Activated T-cell treated with anti-CD3 and anti-CD28 coated beads, Interleukin-2, amount 50 U/mL, for 24 hours (primary cell): ENCODE results near the gene RABEP1.
A peak's percentile ranks its signal among the peaks of the same experiment; 100 is the strongest.

ENCODE experiments used
- DNase-seq: peaks from one replicate; pipeline ENCODE4 v3.0.0-alpha.2; 2020
- H3K27ac Mint-ChIP-seq: 2 replicates; pipeline ENCODE4 v1.8.0; 2020; ENCODE audit warnings: mild to moderate bottlenecking, mixed read lengths
- H3K27me3 Mint-ChIP-seq: 2 replicates; pipeline ENCODE4 v1.8.0; 2020; ENCODE audit warnings: mixed read lengths
- H3K36me3 Mint-ChIP-seq: 2 replicates; pipeline ENCODE4 v1.8.0; 2020; ENCODE audit warnings: low read depth, mixed read lengths
- H3K4me1 Mint-ChIP-seq: 2 replicates; pipeline ENCODE4 v1.8.0; 2020; ENCODE audit warnings: low read depth, mixed read lengths
- H3K4me3 Mint-ChIP-seq: 2 replicates; pipeline ENCODE4 v1.8.0; 2020; ENCODE audit warnings: mild to moderate bottlenecking, moderate library complexity, mixed read lengths
- H3K9me3 Mint-ChIP-seq: 2 replicates; pipeline ENCODE4 v1.8.0; 2020; ENCODE audit warnings: mixed read lengths

Gene RABEP1

DNA sequence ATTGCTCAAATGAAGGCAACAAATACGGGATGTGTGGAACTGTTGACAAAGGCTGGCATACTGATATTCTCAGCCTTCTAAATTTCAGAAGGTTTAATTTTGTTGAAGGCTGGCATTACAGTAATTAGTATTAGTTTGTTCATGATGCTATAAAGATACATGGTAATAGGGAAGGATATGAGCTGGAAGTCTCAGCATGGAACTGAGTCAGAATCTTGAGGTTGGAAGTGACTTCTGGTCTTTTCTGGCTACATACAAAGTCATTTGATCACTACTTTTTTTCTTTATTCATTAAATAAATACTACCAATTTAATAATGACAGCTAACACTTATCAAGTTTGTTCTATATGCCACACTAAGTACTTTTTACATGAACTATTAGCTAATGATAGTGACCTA lies 22.6 kb downstream of the RABEP1 start:
- H3K36me3 Mint-ChIP-seq, result peaks cover 48% of the 10 kb centered on the region
- no peaks in the 10 kb centered on the region for H3K9me3 Mint-ChIP-seq
- no peaks in the 10 kb centered on the region for H3K27me3 Mint-ChIP-seq
- peaks cover 60% of the 10 kb centered on the region for H3K4me1 Mint-ChIP-seq
- no peak for DNase-seq
- no peak overlapping the region for H3K4me3 Mint-ChIP-seq
- H3K27ac Mint-ChIP-seq, result no peak overlapping the region

DNA sequence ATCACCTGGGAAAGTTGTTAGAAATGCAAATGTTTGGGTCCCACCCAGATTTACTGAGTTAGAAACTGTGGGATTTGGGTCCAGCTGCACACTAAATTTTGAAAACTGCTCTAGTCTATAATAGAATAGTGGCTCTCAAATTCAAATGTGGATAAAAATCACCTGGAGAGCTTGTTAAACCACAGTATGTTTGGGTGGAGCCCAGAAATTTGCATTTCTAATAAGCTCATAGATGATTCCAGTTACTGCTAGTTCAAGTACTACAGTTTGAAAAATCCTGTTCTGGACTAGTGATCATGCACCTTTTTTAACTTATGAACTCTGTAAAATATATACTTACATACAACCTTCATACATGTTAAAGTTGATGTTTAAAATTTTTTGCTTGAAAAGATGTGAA lies 27.8 kb downstream of the RABEP1 start:
- Mint-ChIP-seq H3K4me3 (no peak overlapping the region), H3K9me3 (no peaks in the 10 kb centered on the region), H3K4me1 (peaks cover 35% of the 10 kb centered on the region), H3K27me3 (no peaks in the 10 kb centered on the region), H3K27ac (no peak overlapping the region), H3K36me3 (peaks cover 62% of the 10 kb centered on the region)
- no peak for DNase-seq

DNA sequence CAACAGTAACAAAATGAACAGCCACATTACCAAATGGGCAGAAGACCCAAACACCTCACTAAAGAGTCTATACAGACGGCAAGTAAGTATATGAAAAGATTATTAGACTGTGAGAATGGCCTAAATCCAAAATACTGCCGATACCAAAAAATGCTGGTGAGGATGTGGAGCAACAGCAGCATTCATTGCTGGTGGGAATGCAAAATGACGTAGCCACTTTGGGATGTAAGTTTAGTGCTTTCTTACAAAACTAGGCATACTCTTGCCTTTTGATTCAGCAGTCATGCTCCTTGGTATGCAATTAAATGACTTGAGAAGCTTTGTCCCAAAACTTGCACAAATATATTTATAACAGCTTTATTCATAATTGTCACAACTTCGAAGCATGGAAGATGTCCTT lies 43.8 kb downstream of the RABEP1 start:
- H3K27me3 Mint-ChIP-seq, result no peaks in the 10 kb centered on the region
- no peak for DNase-seq
- peaks cover 55% of the 10 kb centered on the region for H3K36me3 Mint-ChIP-seq
- peaks cover 44% of the 10 kb centered on the region for H3K4me1 Mint-ChIP-seq
- no peak overlapping the region for H3K4me3 Mint-ChIP-seq
- H3K27ac Mint-ChIP-seq, result no peak overlapping the region
- H3K9me3 Mint-ChIP-seq, result peaks cover 5% of the 10 kb centered on the region

DNA sequence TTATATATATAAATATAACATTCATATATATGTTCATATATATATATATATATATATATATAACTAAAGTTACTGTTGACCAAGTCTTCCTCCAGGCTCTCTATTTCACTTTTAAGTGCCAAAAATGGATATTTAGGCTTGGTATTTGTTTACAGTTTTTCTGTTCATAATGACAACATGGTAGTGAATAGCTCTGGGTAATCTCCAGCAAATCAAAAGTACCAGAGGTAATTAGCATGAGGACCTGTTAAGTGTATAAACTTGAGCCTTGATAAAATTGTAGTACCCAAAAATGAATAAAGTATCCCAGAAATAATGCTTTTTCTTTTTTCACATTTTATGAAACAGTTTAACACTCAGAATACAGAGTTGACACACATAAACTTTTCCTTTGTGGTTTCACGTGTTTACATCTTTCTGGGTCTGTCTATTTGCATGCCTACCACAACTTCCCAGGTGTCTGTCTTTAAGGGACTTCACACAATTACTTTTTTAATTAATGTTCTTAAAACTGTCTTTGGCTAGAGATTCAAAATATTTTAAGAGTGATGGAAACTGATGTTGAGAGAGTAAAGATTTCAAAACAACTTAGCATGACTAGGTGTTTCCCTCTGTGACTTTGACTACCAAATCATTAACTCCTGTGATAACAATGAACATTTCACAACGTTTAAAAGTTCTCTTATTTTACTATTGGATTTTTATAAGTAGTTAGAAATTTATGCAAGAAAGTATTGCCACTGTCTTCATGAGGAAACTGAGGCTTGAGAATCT lies 47.9 kb downstream of the RABEP1 start:
- Mint-ChIP-seq H3K4me3 (no peak overlapping the region), H3K27me3 (no peaks in the 10 kb centered on the region), H3K4me1 (peaks cover 44% of the 10 kb centered on the region), H3K27ac (peak overlapping the region; percentile 86), H3K36me3 (peaks cover 61% of the 10 kb centered on the region), H3K9me3 (no peaks in the 10 kb centered on the region)
- no peak for DNase-seq

DNA sequence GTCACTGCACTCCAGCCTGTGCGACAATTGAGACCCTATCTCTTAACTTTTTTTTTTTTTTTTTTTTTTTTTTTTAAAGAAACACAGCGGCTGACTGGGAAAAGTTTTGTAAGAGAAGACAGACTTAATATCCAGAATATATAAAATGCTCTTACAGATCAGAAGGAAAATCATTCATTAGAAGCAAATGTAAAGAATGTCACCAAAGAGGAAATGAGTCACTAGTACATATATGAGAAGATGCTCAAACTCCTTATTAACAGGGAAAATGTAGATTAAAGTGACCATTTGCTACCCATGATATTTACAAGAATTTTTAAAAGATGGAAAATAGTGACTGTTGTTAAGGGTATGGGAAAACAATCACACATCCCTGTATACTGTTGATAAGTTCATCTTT lies 48.9 kb downstream of the RABEP1 start:
- Mint-ChIP-seq H3K4me1 (peaks cover 43% of the 10 kb centered on the region), H3K27me3 (no peaks in the 10 kb centered on the region), H3K4me3 (no peak overlapping the region), H3K9me3 (no peaks in the 10 kb centered on the region), H3K27ac (peak overlapping the region; percentile 86), H3K36me3 (peaks cover 64% of the 10 kb centered on the region)
- no peak for DNase-seq

DNA sequence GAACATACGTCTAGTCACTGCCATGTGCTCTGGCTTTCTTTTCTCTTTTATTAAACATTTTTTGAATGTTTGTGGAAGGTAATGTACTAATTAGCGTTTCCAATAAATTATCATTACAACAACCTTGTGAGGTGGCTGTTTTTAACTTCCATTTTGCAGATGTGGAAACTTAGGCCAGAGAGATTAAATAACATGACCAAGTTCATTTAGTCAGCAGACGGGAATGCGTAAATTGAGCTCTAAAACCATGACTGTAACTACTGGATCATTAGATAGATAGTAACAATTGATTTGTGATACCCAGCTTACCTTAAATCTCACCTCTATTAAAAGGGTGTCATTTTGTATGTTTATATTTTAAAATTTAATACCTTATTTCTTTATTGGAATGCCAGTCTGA lies 49.4 kb downstream of the RABEP1 start:
- no peak overlapping the region for H3K4me3 Mint-ChIP-seq
- H3K36me3 Mint-ChIP-seq, result peaks cover 65% of the 10 kb centered on the region
- H3K4me1 Mint-ChIP-seq, result peaks cover 38% of the 10 kb centered on the region
- no peaks in the 10 kb centered on the region for H3K9me3 Mint-ChIP-seq
- no peak overlapping the region for H3K27ac Mint-ChIP-seq
- H3K27me3 Mint-ChIP-seq, result no peaks in the 10 kb centered on the region
- no peak for DNase-seq

DNA sequence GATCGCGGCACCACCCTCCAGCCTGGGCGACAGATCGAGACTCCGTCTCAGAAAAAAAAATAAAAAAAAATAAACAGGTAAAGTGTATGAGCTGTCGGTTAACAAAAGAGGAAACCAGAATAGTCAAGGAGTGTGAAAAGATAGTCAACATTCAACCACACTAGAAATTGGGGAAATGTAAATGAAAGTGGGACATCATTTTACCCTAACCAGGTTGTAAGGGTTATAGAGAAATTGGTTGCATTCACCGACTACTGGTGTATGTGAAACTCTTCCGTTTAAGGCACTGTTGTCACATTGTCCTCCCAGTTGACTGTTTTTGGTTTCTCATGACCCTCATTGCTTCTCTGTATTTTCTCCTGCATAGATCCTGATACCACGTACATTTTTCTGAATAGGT lies 62.8 kb downstream of the RABEP1 start:
- Mint-ChIP-seq H3K4me1 (no peaks in the 10 kb centered on the region), H3K4me3 (no peak overlapping the region), H3K27me3 (no peaks in the 10 kb centered on the region), H3K9me3 (no peaks in the 10 kb centered on the region), H3K27ac (no peak overlapping the region), H3K36me3 (peaks cover 74% of the 10 kb centered on the region)
- no peak for DNase-seq

DNA sequence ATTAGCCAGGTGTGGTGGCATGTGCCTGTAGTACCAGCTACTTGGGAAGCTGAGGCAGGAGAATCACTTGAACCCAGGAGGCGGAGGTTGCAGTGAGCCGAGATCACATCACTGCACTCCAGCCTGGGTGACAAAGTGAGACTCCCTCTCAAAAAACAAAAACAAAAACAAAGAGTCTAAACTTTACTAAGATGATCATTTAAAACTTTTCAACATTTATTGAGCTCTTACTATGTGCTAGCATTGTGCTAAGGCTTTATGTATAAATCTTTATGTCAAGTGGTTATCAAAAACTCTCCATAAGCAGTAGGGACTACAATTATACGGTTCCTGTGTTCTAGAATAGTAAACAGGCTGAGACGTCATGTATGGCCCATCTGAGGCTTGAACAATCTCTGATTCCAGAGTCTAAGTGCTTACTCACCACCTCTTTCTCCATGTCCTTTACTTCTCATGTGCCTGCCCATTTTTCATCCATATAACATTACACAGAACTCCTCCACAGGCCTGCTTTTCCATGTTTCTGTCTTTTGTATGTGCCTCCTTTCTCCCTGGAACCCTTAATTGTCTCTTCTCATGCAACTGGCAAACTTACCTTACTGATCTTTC lies 70.7 kb downstream of the RABEP1 start:
- Mint-ChIP-seq H3K36me3 (peaks cover 90% of the 10 kb centered on the region), H3K4me3 (no peak overlapping the region), H3K4me1 (no peaks in the 10 kb centered on the region), H3K27me3 (no peaks in the 10 kb centered on the region), H3K27ac (peak overlapping the region; percentile 3), H3K9me3 (no peaks in the 10 kb centered on the region)
- DNase-seq, result no peak

DNA sequence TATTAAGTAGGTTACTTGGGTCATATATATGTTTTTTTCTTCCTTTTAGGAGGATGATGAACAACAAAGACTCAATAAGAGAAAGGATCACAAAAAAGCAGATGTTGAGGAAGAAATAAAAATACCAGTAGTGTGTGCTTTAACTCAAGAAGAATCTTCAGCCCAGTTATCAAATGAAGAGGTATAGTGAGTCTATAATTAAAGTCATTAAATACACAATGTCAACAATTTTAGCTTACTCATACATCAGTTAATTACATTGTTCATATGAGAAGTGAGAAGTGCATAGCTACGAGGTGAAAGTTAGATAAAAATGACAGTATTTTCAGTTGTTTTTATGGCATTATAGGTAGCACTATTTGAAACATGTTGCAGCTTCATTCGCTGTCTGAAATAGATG lies 72.2 kb downstream of the RABEP1 start:
- Mint-ChIP-seq H3K4me3 (no peak overlapping the region), H3K27ac (no peak overlapping the region), H3K9me3 (no peaks in the 10 kb centered on the region), H3K27me3 (no peaks in the 10 kb centered on the region), H3K36me3 (peaks cover 92% of the 10 kb centered on the region), H3K4me1 (no peaks in the 10 kb centered on the region)
- no peak for DNase-seq

DNA sequence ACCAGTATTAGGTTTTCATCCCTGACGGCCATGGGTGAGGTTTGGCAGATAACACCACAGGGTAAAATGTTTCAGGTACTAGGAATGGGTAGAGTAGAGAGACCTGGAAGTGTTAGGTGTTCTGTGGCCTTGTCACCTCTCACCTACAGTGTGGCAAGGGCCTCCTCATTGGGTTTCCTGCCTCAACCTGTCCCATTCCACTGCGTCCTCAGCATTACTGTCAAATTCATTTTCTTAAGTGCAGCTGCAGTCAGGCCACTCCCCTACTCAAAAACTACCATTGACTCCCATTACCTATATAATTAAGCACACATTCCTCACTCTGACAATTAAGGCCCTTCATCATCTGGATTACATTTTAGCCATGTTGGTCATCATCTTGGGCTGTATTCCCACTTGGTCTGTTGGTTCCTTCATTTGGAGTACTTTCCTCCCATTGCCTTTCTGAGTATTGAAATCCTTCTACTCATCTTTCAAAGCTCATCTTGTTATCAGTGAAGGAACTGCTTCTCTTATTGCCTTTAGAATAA lies 72.9 kb downstream of the RABEP1 start:
- H3K36me3 Mint-ChIP-seq, result peaks cover 92% of the 10 kb centered on the region
- H3K27ac Mint-ChIP-seq, result no peak overlapping the region

DNA sequence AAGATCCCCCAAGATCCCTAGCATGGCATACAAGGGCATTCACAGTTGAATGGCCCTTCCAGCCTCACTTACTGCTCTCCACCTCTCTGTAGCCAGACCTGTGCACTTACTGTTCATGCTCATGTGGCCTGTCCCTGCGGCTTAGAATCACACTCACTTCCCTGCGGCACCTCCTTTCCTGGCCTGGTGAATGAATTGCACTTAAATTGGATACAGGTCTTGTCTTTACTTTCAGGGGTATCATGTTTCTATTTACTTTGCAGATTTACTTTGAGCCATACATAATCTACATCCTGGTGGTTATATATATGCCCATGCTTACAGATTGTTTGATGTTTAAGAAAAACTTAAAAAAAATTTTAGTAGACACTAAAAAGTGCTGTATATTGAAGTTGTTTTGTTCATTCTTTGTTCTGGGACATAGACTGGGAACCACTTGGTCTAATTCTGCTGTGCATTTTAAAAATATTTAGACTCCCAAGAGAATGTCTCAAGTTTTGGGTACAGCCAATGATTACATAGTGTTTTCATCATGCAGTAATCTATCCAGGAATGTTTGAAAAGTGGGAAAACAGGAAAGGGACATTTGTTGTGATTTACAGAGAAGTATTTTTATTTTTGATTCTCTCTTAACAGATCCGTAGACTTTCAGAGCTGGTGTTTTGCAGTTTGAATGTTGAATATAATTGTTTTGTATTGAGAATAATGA lies 73.5 kb downstream of the RABEP1 start:
- peaks cover 92% of the 10 kb centered on the region for H3K36me3 Mint-ChIP-seq
- H3K4me1 Mint-ChIP-seq, result no peaks in the 10 kb centered on the region
- no peaks in the 10 kb centered on the region for H3K9me3 Mint-ChIP-seq
- no peak overlapping the region for H3K4me3 Mint-ChIP-seq
- DNase-seq, result no peak
- no peak overlapping the region for H3K27ac Mint-ChIP-seq
- no peaks in the 10 kb centered on the region for H3K27me3 Mint-ChIP-seq

More for the DNA sequence above, 72.9 kb downstream of the RABEP1 start:
- no peaks in the 10 kb centered on the region for H3K27me3 Mint-ChIP-seq
- no peak for DNase-seq
- H3K4me3 Mint-ChIP-seq, result no peak overlapping the region
- no peaks in the 10 kb centered on the region for H3K9me3 Mint-ChIP-seq
- no peaks in the 10 kb centered on the region for H3K4me1 Mint-ChIP-seq

DNA sequence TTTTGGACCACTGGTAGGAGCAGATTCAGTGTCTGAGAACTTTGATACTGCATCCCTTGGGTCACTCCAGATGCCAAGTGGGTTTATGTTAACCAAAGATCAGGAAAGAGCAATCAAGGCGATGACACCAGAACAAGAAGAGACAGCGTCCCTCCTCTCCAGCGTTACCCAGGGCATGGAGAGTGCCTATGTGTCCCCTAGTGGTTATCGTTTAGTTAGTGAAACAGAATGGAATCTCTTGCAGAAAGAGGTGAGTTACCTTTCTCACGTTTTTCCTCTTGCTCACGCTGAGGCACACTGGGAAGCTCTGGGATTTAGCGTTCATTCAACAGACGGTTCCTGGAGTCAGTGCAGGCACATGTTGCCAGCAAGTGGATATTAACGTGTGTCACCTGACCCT lies 79.3 kb downstream of the RABEP1 start:
- no peaks in the 10 kb centered on the region for H3K27me3 Mint-ChIP-seq
- no peak for DNase-seq
- H3K36me3 Mint-ChIP-seq, result peaks cover 90% of the 10 kb centered on the region
- H3K4me1 Mint-ChIP-seq, result peaks cover 2% of the 10 kb centered on the region
- H3K4me3 Mint-ChIP-seq, result no peak overlapping the region
- H3K9me3 Mint-ChIP-seq, result no peaks in the 10 kb centered on the region
- peak overlapping the region; percentile 22 for H3K27ac Mint-ChIP-seq

DNA sequence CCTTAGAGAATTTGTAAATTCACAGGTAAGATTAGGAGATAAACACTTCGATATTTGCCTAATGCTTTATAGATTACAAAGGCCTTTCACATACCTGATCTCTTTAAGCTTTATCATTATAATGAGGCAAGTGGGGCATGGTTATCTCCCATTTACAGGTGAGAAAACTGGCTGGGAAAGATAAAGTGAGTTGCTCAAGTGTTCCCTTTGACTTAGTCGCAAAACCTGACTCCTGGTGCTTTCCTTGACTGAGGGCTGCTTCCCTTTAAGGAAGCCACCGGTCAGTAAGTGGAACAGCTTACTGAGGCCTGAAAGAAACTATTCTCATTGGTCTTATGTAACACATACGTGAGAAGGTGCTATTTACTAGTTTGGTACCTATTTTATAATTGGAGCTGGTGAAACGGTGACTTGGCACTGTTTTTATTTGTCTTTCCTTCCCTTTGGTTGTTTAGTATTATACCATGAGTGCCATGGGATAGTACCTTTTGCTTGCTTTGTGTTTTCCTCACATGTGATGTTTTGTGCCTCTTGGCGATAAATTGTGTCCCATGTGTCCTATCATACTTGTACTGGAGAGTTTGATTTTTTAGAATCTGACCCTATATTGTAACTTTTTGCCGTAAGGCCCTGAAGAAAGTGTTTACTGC lies 80.2 kb downstream of the RABEP1 start:
- peaks cover 83% of the 10 kb centered on the region for H3K36me3 Mint-ChIP-seq
- H3K4me1 Mint-ChIP-seq, result peaks cover 2% of the 10 kb centered on the region
- no peak overlapping the region for H3K4me3 Mint-ChIP-seq
- DNase-seq, result no peak
- H3K9me3 Mint-ChIP-seq, result no peaks in the 10 kb centered on the region
- H3K27ac Mint-ChIP-seq, result no peak overlapping the region
- H3K27me3 Mint-ChIP-seq, result no peaks in the 10 kb centered on the region

DNA sequence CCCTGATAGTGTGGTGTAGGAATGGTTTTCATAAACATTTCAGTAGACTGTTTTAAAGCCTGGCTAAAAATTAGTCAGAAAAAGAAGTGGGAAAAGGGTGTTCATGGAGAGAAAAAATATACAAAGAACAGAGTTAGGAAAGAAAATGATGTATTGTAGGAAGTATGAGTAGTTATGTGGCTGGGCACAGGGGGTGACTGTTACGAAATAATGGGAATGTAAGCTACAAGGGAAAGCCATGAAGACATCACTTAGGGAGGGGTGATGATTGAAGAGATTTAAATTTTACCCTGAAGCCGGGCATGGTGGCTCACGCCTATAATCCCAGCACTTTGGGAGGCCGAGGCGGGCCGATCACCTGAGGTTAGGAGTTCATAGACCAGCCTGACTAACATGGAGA lies 82.1 kb downstream of the RABEP1 start:
- no peak for DNase-seq
- Mint-ChIP-seq H3K27ac (peak overlapping the region; percentile 69), H3K9me3 (no peaks in the 10 kb centered on the region), H3K36me3 (peaks cover 82% of the 10 kb centered on the region), H3K4me3 (no peak overlapping the region), H3K27me3 (no peaks in the 10 kb centered on the region), H3K4me1 (peaks cover 2% of the 10 kb centered on the region)
